H1 (cell line): Measurements from ENCODE around the gene RNF32. TPM values are rescaled to one million over a fixed set of nuclear protein-coding genes. Genes with fewer than 3 reads are reported as not detected.

Experiments used
- BACH1 ChIP-seq: IDR thresholded peaks from 2 replicates; pipeline ENCODE4 v1.6.1; 2012; ENCODE audit warnings: low read length, improper control_type of control experiment
- RBBP5 ChIP-seq: IDR thresholded peaks from 2 replicates; pipeline ENCODE4 v1.7.1; 2012; ENCODE audit warnings: low read depth, mild to moderate bottlenecking, inconsistent platforms, low read length, moderate library complexity, borderline replicate concordance
- RFX5 ChIP-seq: IDR thresholded peaks from 2 replicates; pipeline ENCODE4 v1.6.1; 2011; ENCODE audit warnings: low read depth, low read length, improper control_type of control experiment, borderline replicate concordance
- SP4 ChIP-seq: IDR thresholded peaks from 2 replicates; pipeline ENCODE4 v1.6.1; 2012; ENCODE audit warnings: low read length, inconsistent platforms
- polyA plus RNA-seq, 7 experiments: library from polyadenylated mRNA; depleted of rRNA in 3 of 7; stranded (reverse) in 5 of 7; unstranded in 2 of 7; fragments of >200 nt in 5 of 7; fragments of 200-250 nt in 2 of 7; gene quantifications; 1 replicate in 5 of 7; 2 replicates in 1 of 7; 4 replicates in 1 of 7; pipeline versions ENCODE4 v1.2.1 to v1.2.3, GENCODE V29; 2011 to 2013; ENCODE audit warnings: missing spikeins in 2 of 7, mixed read lengths in 2 of 7
- total RNA-seq: library from RNA; stranded (reverse); fragmentation: NEBNext Ultra II Directional; extraction: Animal tissue kit (Norgen Biotek cat#: 25700); gene quantifications from 2 replicates; pipeline ENCODE4 v1.2.1, GENCODE V29; 2021

RNF32 gene
- total and polyA plus RNA-seq, 2 of the 8 experiments (the other 6 are each of a cell fraction or from before 2014, with no cell fraction given), result 0.48 to 1.2 TPM

- TF ChIP-seq SP4, result no peak
- no peak for TF ChIP-seq BACH1
- no peak for TF ChIP-seq RBBP5
- no peak for TF ChIP-seq RFX5
These were observed 53.1 kb downstream of the RNF32 start (continued) for GRCh38 chr7:156693627-156694026.
